Keratinocyte (primary cell): Measurements from ENCODE around the gene BEST1. TPM values are rescaled to one million over a fixed set of nuclear protein-coding genes. Genes with fewer than 3 reads are reported as not detected.

ENCODE experiments used
- DNase-seq: peaks from one replicate; pipeline ENCODE4 v3.0.0-alpha.2; 2011; ENCODE audit warnings: low read depth, missing footprints, low spot score
- FAIRE-seq: peaks from 2 replicates; lab custom pipeline; 2011; peaks lifted over from hg19 to GRCh38; lab: Jason Lieb, UNC
- H2AFZ ChIP-seq: 2 replicates; pipeline ENCODE4 v1.6.0; 2012; ENCODE audit warnings: low read length, control low read depth, inconsistent platforms; ENCODE audit not compliant: control insufficient read depth
- H3K27ac ChIP-seq: 2 replicates; pipeline ENCODE4 v1.5.1; 2011; ENCODE audit warnings: low read length; ENCODE audit not compliant: control insufficient read depth, insufficient read depth
- H3K27me3 ChIP-seq: 3 replicates; pipeline ENCODE4 v1.6.0; 2011; ENCODE audit warnings: low read length; ENCODE audit not compliant: control insufficient read depth, insufficient read depth; ENCODE audit errors: extremely low read depth
- H3K36me3 ChIP-seq, 2 experiments: 2 replicates in 1 of 2; 3 replicates in 1 of 2; pipeline ENCODE4 v1.5.1; 2011; ENCODE audit warnings: low read length in 2 of 2, mild to moderate bottlenecking in 1 of 2; ENCODE audit not compliant: control insufficient read depth in 2 of 2, insufficient read depth in 2 of 2; ENCODE audit errors: extremely low read depth in 1 of 2
- H3K4me1 ChIP-seq: 3 replicates; pipeline ENCODE4 v1.5.1; 2011; ENCODE audit warnings: low read length; ENCODE audit not compliant: control insufficient read depth, insufficient read depth; ENCODE audit errors: extremely low read depth
- H3K4me2 ChIP-seq: 3 replicates; pipeline ENCODE4 v1.6.0; 2011; ENCODE audit warnings: low read depth, low read length; ENCODE audit not compliant: control insufficient read depth, insufficient read depth; ENCODE audit errors: extremely low read depth
- H3K4me3 ChIP-seq, 3 experiments: fragments of 200-600 bp in 1 of 3; sonication (generic) in 1 of 3; 2 replicates in 2 of 3; 3 replicates in 1 of 3; pipeline ENCODE4 v1.5.1; 2011 to 2016; ENCODE audit warnings: low read length in 3 of 3, mild to moderate bottlenecking in 3 of 3, control low read depth in 2 of 3, inconsistent platforms in 1 of 3, low read depth in 1 of 3, mixed read lengths in 1 of 3, mixed run types in 1 of 3, moderate library complexity in 1 of 3; ENCODE audit not compliant: control insufficient read depth in 2 of 3, insufficient read depth in 2 of 3; ENCODE audit errors: extremely low read depth in 1 of 3
- H3K79me2 ChIP-seq: 2 replicates; pipeline ENCODE4 v1.6.0; 2012; ENCODE audit warnings: low read length; ENCODE audit not compliant: control insufficient read depth, insufficient read depth
- H3K9ac ChIP-seq: 3 replicates; pipeline ENCODE4 v1.6.0; 2011; ENCODE audit warnings: low read length; ENCODE audit not compliant: control insufficient read depth, insufficient read depth; ENCODE audit errors: extremely low read depth
- H3K9me1 ChIP-seq: 3 replicates; pipeline ENCODE4 v1.6.0; 2011; ENCODE audit warnings: low read length; ENCODE audit not compliant: control insufficient read depth, insufficient read depth; ENCODE audit errors: extremely low read depth
- H3K9me3 ChIP-seq: 2 replicates; pipeline ENCODE4 v1.5.1; 2012; ENCODE audit warnings: low read depth, low read length; ENCODE audit not compliant: control insufficient read depth
- H4K20me1 ChIP-seq: 3 replicates; pipeline ENCODE4 v1.6.0; 2011; ENCODE audit warnings: low read length; ENCODE audit not compliant: control insufficient read depth, insufficient read depth; ENCODE audit errors: extremely low read depth
- CTCF ChIP-seq, 3 experiments: IDR thresholded peaks in 1 of 3; conservative IDR thresholded peaks in 1 of 3; optimal IDR thresholded peaks in 1 of 3; 2 replicates in 2 of 3; 3 replicates in 1 of 3; pipeline versions ENCODE3 to v1.5.1; 2011; ENCODE audit warnings: low read length in 3 of 3, mild to moderate bottlenecking in 3 of 3, moderate library complexity in 2 of 3, control low read depth in 1 of 3, inconsistent platforms in 1 of 3; ENCODE audit not compliant: insufficient read depth in 2 of 3; ENCODE audit errors: extremely low read depth in 1 of 3
- EZH2 ChIP-seq: IDR thresholded peaks from one replicate; pipeline ENCODE4 v1.6.1; 2012; ENCODE audit warnings: inconsistent platforms, mild to moderate bottlenecking, low read length, moderate library complexity
- dilution Hi-C: fragments of 300-500 bp; cut with MboI; formaldehyde crosslinking; loops from one replicate; pipeline ENCODE4 v1.7.0; 2020; ENCODE audit warnings: low sequenced_read_pairs; ENCODE audit not compliant: extremely low pct_ligation_motif_present
- polyA plus RNA-seq, 5 experiments: library from polyadenylated mRNA; depleted of rRNA in 3 of 5; stranded (reverse) in 3 of 5; stranded (forward) in 1 of 5; unstranded in 1 of 5; fragments of >200 nt; gene quantifications; 1 replicate in 1 of 5; 2 replicates in 3 of 5; 3 replicates in 1 of 5; pipeline versions ENCODE4 v1.2.1 to v1.2.3, GENCODE V29; 2011 to 2012; ENCODE audit warnings: missing spikeins in 2 of 5, low read depth in 1 of 5, low replicate concordance in 1 of 5

Gene BEST1
- polyA plus RNA-seq, 1 donor (not counting 4 experiments of a cell fraction or from before 2014, with no cell fraction given), result 0.13 TPM

- Histone ChIP-seq H3K27ac (no peak overlapping the region), H3K9me3 (no peaks in the 10 kb centered on the region), H2AFZ (no peak overlapping the region), H3K4me1 (peaks cover 44% of the 10 kb centered on the region), H3K27me3 (no peaks in the 10 kb centered on the region), H3K36me3 (no peaks in the 10 kb centered on the region), H3K79me2 (no peaks in the 10 kb centered on the region), H3K9ac (no peak overlapping the region), H4K20me1 (no peaks in the 10 kb centered on the region), H3K4me3 (no peak overlapping the region), H3K4me2 (no peak overlapping the region), H3K9me1 (no peaks in the 10 kb centered on the region)
- FAIRE-seq, result no peak
- DNase-seq, result no peak
- dilution Hi-C loops, result no loop called here
- TF ChIP-seq EZH2 (no peak), CTCF (optimal IDR thresholded peaks at IDR 0.05 in 1 of 3, IDR thresholded peaks at IDR 0.05 in 1 of 3, conservative IDR thresholded peaks at IDR 0.05 in 1 of 3; ENCODE audit: extremely low read depth in 1 of 3, insufficient read depth in 2 of 3, low read length in 3 of 3) (no peak)
Measured at GRCh38 chr11:61974766-61975631, 24.8 kb downstream of the BEST1 start.

GRCh38 chr11:61975638-61976419, 25.7 kb downstream of the BEST1 start:
- dilution Hi-C loops, result no loop called here
- no peak for FAIRE-seq
- H3K27ac ChIP-seq, result no peak overlapping the region

More at GRCh38 chr11:61975638-61976419, 25.7 kb downstream of the BEST1 start:
- Histone ChIP-seq H3K4me1 (peaks cover 38% of the 10 kb centered on the region), H2AFZ (no peak overlapping the region), H3K9ac (no peak overlapping the region), H3K4me3 (no peak overlapping the region), H3K4me2 (no peak overlapping the region), H3K79me2 (no peaks in the 10 kb centered on the region), H3K9me1 (no peaks in the 10 kb centered on the region), H3K9me3 (no peaks in the 10 kb centered on the region), H3K36me3 (no peaks in the 10 kb centered on the region), H4K20me1 (no peaks in the 10 kb centered on the region), H3K27me3 (no peaks in the 10 kb centered on the region)
- no peak for TF ChIP-seq CTCF (optimal IDR thresholded peaks at IDR 0.05 in 1 of 3, IDR thresholded peaks at IDR 0.05 in 1 of 3, conservative IDR thresholded peaks at IDR 0.05 in 1 of 3; ENCODE audit: extremely low read depth in 1 of 3, insufficient read depth in 2 of 3, low read length in 3 of 3)
- TF ChIP-seq EZH2, result no peak
- DNase-seq, result no peak
